Lower lobe of right lung (tissue), 2 donors: Measurements from ENCODE around the gene MATK. TPM values are rescaled to one million over a fixed set of nuclear protein-coding genes. Genes with fewer than 3 reads are reported as not detected.
"Not testable (repeated sequence)": the region's sequence is repeated elsewhere in the genome, so short reads cannot be mapped to it uniquely, and the experiment has no call there.

Experiments used
- ATAC-seq, 2 donors: fragments of 200-7000 bp; cut with Tn5 transposase; one replicate each; pipeline ENCODE4 v1.9.1; 2020 to 2022; ENCODE audit warnings: mild to moderate bottlenecking in 2 of 2, moderate library complexity in 2 of 2
- DNase-seq: peaks from one replicate; pipeline ENCODE4 v3.0.0-alpha.2; 2020
- H3K27ac ChIP-seq: fragments of 200-600 bp; one replicate; pipeline ENCODE4 v1.8.0; 2022
- H3K27me3 ChIP-seq: fragments of 200-600 bp; one replicate; pipeline ENCODE4 v1.8.0; 2022; ENCODE audit warnings: low read depth
- H3K36me3 ChIP-seq: fragments of 200-600 bp; one replicate; pipeline ENCODE4 v1.8.0; 2022; ENCODE audit warnings: mild to moderate bottlenecking
- H3K4me1 ChIP-seq: fragments of 200-600 bp; one replicate; pipeline ENCODE4 v1.8.0; 2022
- H3K4me3 ChIP-seq: fragments of 200-600 bp; one replicate; pipeline ENCODE4 v1.8.0; 2022; ENCODE audit warnings: mild to moderate bottlenecking
- H3K9me3 ChIP-seq: fragments of 200-600 bp; one replicate; pipeline ENCODE4 v1.8.0; 2022
- intact Hi-C: fragments of 100-400 bp; cut with DNase I; formaldehyde crosslinking; loops from one replicate; pipeline ENCODE4 v1.11.0; 2022
- total RNA-seq: library from RNA; stranded (reverse); fragmentation: NEBNext Ultra II Directional; extraction: Animal tissue kit (Norgen Biotek cat#: 25700); gene quantifications from one replicate; pipeline ENCODE4 v1.2.1, GENCODE V29; 2021
- TF ChIP-seq, protein P1 (sequence below): fragments of 200-600 bp; IDR thresholded peaks from one replicate; pipeline ENCODE4 v1.8.0; 2022; ENCODE audit warnings: antibody characterized with exemption, mild to moderate bottlenecking
- donor health status: DM: no; HTN: yes; CAD: no; lungs with severe emphysema.

Gene MATK
- total RNA-seq, 1 donor from 2014 or later: 11.3 TPM

DNA sequence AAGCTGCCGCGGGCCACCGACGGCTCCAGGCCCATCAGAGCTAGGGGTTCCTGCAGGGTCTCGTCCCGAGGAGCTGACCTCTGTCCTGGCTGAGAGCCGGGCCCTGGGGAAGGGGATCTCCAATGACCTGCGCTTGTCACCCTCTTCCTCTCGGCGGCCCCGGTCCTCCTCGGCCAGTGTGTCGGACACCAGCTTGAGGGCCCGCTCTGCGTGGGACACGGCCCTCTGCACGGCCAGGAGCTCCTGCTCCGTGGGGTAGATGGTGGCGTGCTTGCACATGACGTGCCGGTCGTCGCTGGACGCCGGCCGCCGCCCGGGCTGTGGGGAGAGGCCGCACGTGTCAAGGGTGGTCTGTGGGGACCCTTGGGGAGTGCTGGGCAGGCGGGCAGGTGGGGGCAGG, 32.7 kb upstream of the MATK start:
- intact Hi-C loops: no loop called here
- no peaks in the 10 kb centered on the region for H3K9me3 ChIP-seq
- peaks cover 20% of the 10 kb centered on the region for H3K4me1 ChIP-seq
- DNase-seq (no peak), ATAC-seq (peak in 1 of 2 donors; percentile 5)
- peaks cover 6% of the 10 kb centered on the region for H3K27me3 ChIP-seq
- peak overlapping the region; percentile 2 for H3K4me3 ChIP-seq
- TF ChIP-seq, protein P1, sequence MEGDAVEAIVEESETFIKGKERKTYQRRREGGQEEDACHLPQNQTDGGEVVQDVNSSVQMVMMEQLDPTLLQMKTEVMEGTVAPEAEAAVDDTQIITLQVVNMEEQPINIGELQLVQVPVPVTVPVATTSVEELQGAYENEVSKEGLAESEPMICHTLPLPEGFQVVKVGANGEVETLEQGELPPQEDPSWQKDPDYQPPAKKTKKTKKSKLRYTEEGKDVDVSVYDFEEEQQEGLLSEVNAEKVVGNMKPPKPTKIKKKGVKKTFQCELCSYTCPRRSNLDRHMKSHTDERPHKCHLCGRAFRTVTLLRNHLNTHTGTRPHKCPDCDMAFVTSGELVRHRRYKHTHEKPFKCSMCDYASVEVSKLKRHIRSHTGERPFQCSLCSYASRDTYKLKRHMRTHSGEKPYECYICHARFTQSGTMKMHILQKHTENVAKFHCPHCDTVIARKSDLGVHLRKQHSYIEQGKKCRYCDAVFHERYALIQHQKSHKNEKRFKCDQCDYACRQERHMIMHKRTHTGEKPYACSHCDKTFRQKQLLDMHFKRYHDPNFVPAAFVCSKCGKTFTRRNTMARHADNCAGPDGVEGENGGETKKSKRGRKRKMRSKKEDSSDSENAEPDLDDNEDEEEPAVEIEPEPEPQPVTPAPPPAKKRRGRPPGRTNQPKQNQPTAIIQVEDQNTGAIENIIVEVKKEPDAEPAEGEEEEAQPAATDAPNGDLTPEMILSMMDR: no peak
- peak overlapping the region; percentile 56 for H3K27ac ChIP-seq
- H3K36me3 ChIP-seq: no peaks in the 10 kb centered on the region

DNA sequence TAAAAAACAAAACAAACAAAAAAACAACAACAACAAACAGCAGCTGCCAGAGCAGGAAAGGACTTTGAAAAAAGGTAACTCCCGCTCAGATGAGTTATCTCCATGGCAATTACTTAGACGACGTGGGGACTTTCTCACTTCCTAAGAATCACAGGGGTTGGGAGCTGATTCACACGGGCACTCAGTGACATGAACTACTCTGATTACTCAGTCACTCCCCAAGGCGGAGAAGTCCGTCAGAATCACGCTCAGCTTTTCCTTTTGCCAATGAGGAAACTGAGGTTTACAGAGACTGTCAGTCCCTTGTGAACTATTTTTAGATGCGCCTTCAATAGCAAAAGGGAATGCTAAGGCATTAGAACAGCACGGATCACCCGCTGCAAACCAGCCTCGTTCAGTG, 32.3 kb upstream of the MATK start:
- no peaks in the 10 kb centered on the region for H3K9me3 ChIP-seq
- peak overlapping the region; percentile 2 for H3K4me3 ChIP-seq
- TF ChIP-seq, protein P1: no peak
- DNase-seq (no peak), ATAC-seq (peak; percentile 6 to 7)
- H3K36me3 ChIP-seq: no peaks in the 10 kb centered on the region
- peaks cover 24% of the 10 kb centered on the region for H3K4me1 ChIP-seq
- peak overlapping the region; percentile 56 for H3K27ac ChIP-seq
- H3K27me3 ChIP-seq: peaks cover 6% of the 10 kb centered on the region
- intact Hi-C loops: no loop called here

DNA sequence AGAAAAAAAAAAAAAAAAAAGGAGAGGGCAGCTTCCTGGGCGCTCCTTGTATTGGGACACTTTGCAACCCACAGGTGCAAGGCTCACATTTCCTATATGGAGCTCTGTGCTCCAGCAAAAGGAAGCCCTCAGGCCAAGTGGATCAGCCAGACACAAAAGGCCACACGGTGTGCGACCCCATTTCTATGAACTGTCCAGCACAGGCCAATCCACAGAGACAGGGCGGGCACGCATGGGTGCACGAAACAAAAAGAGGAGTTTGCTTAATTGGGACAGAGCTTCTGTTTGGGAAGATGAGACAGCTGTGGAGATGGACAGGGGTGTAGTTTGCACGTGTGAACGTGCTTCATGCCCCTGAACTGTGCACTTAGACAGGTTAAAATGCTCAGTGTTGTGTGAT, 31.6 kb upstream of the MATK start:
- ATAC-seq: no peak
- TF ChIP-seq, protein P1: no peak
- Histone ChIP-seq H3K4me1 (peaks cover 31% of the 10 kb centered on the region), H3K9me3 (no peaks in the 10 kb centered on the region), H3K4me3 (no peak overlapping the region), H3K36me3 (no peaks in the 10 kb centered on the region), H3K27ac (peak overlapping the region; percentile 56), H3K27me3 (peaks cover 4% of the 10 kb centered on the region)
- no peak for DNase-seq
- intact Hi-C loops: no loop called here

GRCh38 chr19:3816566-3817218, 30.5 kb upstream of the MATK start:
- DNase-seq (no peak), ATAC-seq (no peak)
- no peaks in the 10 kb centered on the region for H3K27me3 ChIP-seq
- no peak overlapping the region for H3K4me3 ChIP-seq
- intact Hi-C loops: no loop called here
- H3K9me3 ChIP-seq: no peaks in the 10 kb centered on the region
- H3K36me3 ChIP-seq: no peaks in the 10 kb centered on the region
- H3K4me1 ChIP-seq: peaks cover 42% of the 10 kb centered on the region
- H3K27ac ChIP-seq: no peak overlapping the region
- TF ChIP-seq, protein P1: no peak

DNA sequence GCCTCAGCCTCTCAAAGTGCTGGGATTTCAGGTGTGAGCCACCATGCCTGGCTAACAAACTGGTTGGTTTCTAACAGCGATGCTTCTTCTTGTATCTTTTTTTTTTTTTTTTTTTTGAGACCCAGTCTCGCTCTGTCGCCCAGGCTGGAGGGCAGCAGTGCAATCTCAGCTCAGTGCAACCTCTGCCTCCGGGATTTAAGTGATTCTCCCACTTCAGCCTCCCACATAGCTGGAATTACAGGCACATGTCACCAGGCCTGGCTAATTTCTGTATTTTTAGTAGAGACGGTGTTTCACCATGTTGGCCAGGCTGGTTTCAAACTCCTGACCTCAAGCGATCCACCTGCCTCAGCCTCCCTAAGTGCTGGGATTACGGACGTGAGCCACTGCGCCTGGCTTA, 30.0 kb upstream of the MATK start:
- ATAC-seq, H3K9me3 ChIP-seq, intact Hi-C loops, H3K27me3 ChIP-seq, H3K4me3 ChIP-seq, H3K27ac ChIP-seq, H3K36me3 ChIP-seq, DNase-seq: not testable (repeated sequence)
- peaks cover 47% of the 10 kb centered on the region for H3K4me1 ChIP-seq

DNA sequence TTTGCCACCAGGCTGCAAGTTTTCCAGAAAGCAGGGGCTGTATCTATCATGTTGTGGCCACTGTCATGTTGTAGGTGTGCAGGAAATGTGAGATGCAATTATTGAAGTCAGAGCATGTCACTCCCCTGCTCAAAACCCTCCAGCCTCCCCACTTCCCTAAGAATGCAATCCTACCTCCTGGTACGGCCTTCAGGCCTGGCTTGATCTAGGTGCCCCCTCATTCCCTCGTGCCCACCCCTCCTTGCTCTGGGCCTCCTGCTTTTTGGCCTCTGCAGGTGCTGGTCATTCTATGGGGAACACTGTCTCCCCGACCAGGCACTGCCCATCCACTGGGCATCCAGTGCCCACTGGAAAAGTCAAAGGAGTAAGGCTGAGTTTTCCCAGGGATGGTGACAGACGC, 28.5 kb upstream of the MATK start:
- Histone ChIP-seq H3K4me1 (peaks cover 49% of the 10 kb centered on the region), H3K9me3 (no peaks in the 10 kb centered on the region), H3K4me3 (no peak overlapping the region), H3K27ac (peak overlapping the region; percentile 31), H3K27me3 (peaks cover 3% of the 10 kb centered on the region), H3K36me3 (no peaks in the 10 kb centered on the region)
- intact Hi-C loops: no loop called here
- ATAC-seq (no peak), DNase-seq (no peak)
- TF ChIP-seq, protein P1: no peak
